Measurements from ENCODE around the gene ESD. TPM values are rescaled to one million over a fixed set of nuclear protein-coding genes. Genes with fewer than 3 reads are reported as not detected.

The ESD gene
- total and polyA plus RNA-seq, 2 donors (not counting 3 experiments of a cell fraction or from before 2014, with no cell fraction given): 45.3 to 81.1 TPM

DNA sequence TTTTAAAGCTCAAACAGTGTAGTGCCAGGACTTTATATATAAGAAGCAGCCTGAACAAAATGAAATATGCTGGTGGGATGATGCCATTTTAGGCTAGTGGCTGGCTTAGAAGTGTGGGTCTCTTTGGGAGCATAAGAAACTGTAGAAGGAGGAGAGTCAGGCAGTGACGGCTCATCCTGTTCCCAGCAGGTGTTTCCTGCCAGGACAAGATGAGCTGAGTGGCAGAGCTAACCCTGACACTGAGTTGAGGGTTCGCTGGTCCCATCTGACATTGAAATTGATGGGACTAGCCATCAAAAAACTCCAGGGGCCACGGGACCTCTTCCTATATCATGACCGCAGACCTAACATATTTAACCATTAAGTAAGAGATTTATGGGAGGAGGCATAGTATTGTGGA lies 51.3 kb downstream of the ESD start:
- no TSS peak for BruUV-seq (replicated peaks)
- dilution Hi-C loops (cut with MboI; ENCODE audit: extremely low pct_ligation_motif_present, low sequenced_read_pairs): no loop called here
- no peak overlapping the region for H3K4me2 ChIP-seq (ENCODE audit: insufficient read depth, low read length)
- no peaks in the 10 kb centered on the region for H4K20me1 ChIP-seq (replicated peaks; ENCODE audit: control insufficient read depth, extremely low read depth, insufficient read depth, low read length)
- POLR2A ChIA-PET: no interaction called here
- no peak overlapping the region for H3K9ac ChIP-seq (replicated peaks; ENCODE audit: extremely low read depth, insufficient read depth, low read length)
- no peak for DNase-seq (ENCODE audit: low read depth, low spot score)
- peaks cover 0 to 4% of the 10 kb centered on the region in 2 experiments for H3K36me3 ChIP-seq (ENCODE audit: control insufficient read depth in 2 of 2, extremely low read depth in 1 of 2, insufficient read depth in 2 of 2, low read length in 2 of 2)
- H3K9me3 ChIP-seq (replicated peaks; ENCODE audit: control insufficient read depth, insufficient read depth, low read length): no peaks in the 10 kb centered on the region
- no peak overlapping the region for H3K27ac ChIP-seq (ENCODE audit: insufficient read depth, low read depth, low read length)
- FAIRE-seq: no peak
- TF ChIP-seq, protein P1, sequence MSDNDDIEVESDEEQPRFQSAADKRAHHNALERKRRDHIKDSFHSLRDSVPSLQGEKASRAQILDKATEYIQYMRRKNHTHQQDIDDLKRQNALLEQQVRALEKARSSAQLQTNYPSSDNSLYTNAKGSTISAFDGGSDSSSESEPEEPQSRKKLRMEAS (IDR thresholded peaks at IDR 0.05; ENCODE audit: insufficient read depth, insufficient read length): no peak
- no peak for TF ChIP-seq EZH2 (IDR thresholded peaks at IDR 0.05; ENCODE audit: borderline replicate concordance, low read depth, low read length, severe bottlenecking)
- no peak for TF ChIP-seq MYC (IDR thresholded peaks at IDR 0.05; ENCODE audit: low read depth, low read length)
- no peak for TF ChIP-seq FOS (IDR thresholded peaks at IDR 0.05; ENCODE audit: borderline replicate concordance, insufficient read depth, low read length)
- TF ChIP-seq POLR2AphosphoS5 (IDR thresholded peaks at IDR 0.05; ENCODE audit: insufficient read depth, low read depth, low read length): no peak
- TF ChIP-seq, protein P2, sequence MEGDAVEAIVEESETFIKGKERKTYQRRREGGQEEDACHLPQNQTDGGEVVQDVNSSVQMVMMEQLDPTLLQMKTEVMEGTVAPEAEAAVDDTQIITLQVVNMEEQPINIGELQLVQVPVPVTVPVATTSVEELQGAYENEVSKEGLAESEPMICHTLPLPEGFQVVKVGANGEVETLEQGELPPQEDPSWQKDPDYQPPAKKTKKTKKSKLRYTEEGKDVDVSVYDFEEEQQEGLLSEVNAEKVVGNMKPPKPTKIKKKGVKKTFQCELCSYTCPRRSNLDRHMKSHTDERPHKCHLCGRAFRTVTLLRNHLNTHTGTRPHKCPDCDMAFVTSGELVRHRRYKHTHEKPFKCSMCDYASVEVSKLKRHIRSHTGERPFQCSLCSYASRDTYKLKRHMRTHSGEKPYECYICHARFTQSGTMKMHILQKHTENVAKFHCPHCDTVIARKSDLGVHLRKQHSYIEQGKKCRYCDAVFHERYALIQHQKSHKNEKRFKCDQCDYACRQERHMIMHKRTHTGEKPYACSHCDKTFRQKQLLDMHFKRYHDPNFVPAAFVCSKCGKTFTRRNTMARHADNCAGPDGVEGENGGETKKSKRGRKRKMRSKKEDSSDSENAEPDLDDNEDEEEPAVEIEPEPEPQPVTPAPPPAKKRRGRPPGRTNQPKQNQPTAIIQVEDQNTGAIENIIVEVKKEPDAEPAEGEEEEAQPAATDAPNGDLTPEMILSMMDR (IDR thresholded peaks at IDR 0.05; ENCODE audit: extremely low read depth in 1 of 2, insufficient read depth in 1 of 2, low read depth in 1 of 2, low read length in 2 of 2): no peak
- no peak for TF ChIP-seq POLR2A (IDR thresholded peaks at IDR 0.05; ENCODE audit: low read depth, low read length)
- no peak for TF ChIP-seq JUN (IDR thresholded peaks at IDR 0.05; ENCODE audit: borderline replicate concordance, insufficient read depth, insufficient read length, low read depth)
- no peak for TF ChIP-seq GATA2 (IDR thresholded peaks at IDR 0.05; ENCODE audit: insufficient read depth, insufficient read length, low read depth, low read length)
- no peak overlapping the region for H2AFZ ChIP-seq (ENCODE audit: low read depth, low read length)
- intact Hi-C loops (cut with micrococcal nuclease): no loop called here
- CTCF ChIA-PET: interaction anchor here (1.3 kb wide), 1 partner anchor 25 kb away, joined by 3 read pairs; no protein-coding TSS in a partner anchor
- no peaks in the 10 kb centered on the region for H3K27me3 ChIP-seq (ENCODE audit: control insufficient read depth in 2 of 2, insufficient read depth in 2 of 2, low read length in 2 of 2)
- no peaks in the 10 kb centered on the region for H3K9me1 ChIP-seq (replicated peaks; ENCODE audit: control insufficient read depth, extremely low read depth, insufficient read depth, low read length)
- H3K79me2 ChIP-seq (ENCODE audit: control insufficient read depth, insufficient read depth, low read length): no peaks in the 10 kb centered on the region
- H3K4me1 ChIP-seq (ENCODE audit: control insufficient read depth, extremely low read depth, insufficient read depth, low read length): no peaks in the 10 kb centered on the region
- H3K4me3 ChIP-seq (replicated peaks in 1 of 3; ENCODE audit: insufficient read depth in 1 of 3, low read depth in 1 of 3, low read length in 3 of 3): no peak overlapping the region

Measured in endothelial cell of umbilical vein (primary cell).